ENCODE measurements around the gene TMEM120A.
"Not testable (repeated sequence)": the region's sequence is repeated elsewhere in the genome, so short reads cannot be mapped to it uniquely, and the experiment has no call there.

DNA sequence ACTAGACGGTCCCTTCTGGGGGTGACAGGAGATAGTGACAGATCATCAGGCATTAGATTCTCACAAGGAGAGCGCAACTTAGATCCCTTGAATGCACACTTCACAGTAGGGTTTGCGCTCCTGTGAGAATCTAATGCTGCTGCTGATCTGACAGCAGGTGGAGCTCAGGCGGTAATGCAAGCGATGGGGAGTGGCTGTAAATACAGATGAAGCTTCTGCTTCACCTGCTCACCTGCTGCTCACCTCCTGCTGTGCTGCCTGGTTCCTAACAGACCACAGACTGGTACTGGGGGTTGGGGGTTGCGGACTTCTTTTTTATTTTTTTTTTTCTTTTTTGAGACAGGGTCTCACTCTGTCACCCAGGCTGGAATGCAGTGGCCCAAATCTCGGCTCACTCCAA is 35.3 kb upstream of the TMEM120A start:
- TF ChIP-seq, protein P1, sequence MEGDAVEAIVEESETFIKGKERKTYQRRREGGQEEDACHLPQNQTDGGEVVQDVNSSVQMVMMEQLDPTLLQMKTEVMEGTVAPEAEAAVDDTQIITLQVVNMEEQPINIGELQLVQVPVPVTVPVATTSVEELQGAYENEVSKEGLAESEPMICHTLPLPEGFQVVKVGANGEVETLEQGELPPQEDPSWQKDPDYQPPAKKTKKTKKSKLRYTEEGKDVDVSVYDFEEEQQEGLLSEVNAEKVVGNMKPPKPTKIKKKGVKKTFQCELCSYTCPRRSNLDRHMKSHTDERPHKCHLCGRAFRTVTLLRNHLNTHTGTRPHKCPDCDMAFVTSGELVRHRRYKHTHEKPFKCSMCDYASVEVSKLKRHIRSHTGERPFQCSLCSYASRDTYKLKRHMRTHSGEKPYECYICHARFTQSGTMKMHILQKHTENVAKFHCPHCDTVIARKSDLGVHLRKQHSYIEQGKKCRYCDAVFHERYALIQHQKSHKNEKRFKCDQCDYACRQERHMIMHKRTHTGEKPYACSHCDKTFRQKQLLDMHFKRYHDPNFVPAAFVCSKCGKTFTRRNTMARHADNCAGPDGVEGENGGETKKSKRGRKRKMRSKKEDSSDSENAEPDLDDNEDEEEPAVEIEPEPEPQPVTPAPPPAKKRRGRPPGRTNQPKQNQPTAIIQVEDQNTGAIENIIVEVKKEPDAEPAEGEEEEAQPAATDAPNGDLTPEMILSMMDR (IDR thresholded peaks at IDR 0.05; ENCODE audit: borderline replicate concordance, extremely low read depth, low read length, poor library complexity, severe bottlenecking), result not testable (repeated sequence)
- TF ChIP-seq EZH2 (IDR thresholded peaks at IDR 0.05; ENCODE audit: borderline replicate concordance, low read depth, low read length, severe bottlenecking), result not testable (repeated sequence)
